ENCODE measurements around the gene KCNK17.
A peak's percentile ranks its signal among the peaks of the same experiment; 100 is the strongest.

The KCNK17 gene

GRCh38 chr6:39335780-39336545 lies 21.7 kb upstream of the KCNK17 start:
- no peak for DNase-seq

GRCh38 chr6:39333644-39334438 lies 19.6 kb upstream of the KCNK17 start:
- no peak for DNase-seq

GRCh38 chr6:39330476-39330875 lies 16.3 kb upstream of the KCNK17 start:
- DNase-seq = peak; percentile 93

DNA sequence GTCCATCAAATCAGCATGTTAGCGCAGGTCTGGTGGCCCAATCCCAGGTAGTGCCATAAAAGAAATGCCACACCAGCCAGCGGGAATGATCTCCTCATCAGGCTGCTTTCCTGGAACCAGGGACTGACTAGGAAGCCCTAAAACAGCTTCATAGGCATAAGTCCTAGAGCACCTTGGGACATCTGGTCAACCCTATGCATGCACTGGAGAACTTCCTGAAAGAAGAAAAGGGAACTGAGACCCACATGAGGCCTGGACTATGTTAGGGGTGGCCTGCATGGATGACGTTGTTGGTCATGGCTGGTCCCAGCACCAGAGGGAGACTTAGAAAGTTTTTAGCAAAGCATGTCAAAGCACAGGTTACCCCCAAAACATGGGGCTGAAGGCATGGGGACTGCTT lies 15.8 kb upstream of the KCNK17 start:
- peak; percentile 37 for DNase-seq

DNA sequence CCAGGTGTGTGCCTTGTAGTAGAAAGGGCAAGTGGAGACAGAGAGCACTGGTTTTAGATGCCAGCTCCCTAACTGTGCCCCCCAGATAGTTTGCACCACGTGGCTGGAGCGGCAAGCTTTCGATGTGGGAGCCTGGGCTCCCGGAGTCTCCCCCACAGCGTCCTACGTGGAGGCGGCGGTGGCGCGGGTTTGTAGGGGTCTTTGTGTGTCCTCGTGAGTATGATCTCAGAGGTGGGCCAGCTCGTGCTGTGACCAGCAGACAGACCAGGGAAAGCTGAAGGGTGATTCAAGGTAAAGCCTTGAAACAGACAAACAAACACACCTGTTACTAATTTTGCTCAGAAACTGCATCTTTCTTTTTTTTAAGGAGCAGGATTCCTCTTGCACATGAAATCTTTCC lies 13.8 kb upstream of the KCNK17 start:
- no peak for DNase-seq

- peak; percentile 33 for DNase-seq
Observed at GRCh38 chr6:39327507-39327906, 13.3 kb upstream of the KCNK17 start.

- no peak for DNase-seq
Observed at GRCh38 chr6:39322306-39322850, 8.2 kb upstream of the KCNK17 start, which contains the start of gene KCNK16. KCNK16 (minus strand) TSS chr6:39322702; CDS start chr6:39322540, 162 bp downstream.

DNA sequence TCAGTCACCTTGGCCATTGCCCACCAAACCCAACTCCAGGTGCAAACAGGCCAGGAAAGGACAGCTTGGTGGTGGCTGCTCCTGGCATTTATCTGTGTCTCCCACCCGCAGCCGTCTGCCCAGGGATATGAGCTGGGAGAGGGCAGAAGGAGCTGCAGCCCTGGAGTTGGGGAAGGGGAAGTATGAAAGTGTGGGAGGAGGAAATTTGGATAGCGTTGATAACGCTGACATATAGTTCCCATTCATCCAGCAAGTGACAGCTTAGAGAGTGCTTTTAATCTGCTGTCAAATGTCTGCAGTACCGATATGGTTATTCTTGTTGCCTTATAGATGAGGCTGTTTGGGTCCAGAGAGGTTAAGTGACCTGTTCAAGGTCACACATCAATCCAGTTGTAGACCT lies 7.5 kb upstream of the KCNK17 start:
- DNase-seq = no peak

DNA sequence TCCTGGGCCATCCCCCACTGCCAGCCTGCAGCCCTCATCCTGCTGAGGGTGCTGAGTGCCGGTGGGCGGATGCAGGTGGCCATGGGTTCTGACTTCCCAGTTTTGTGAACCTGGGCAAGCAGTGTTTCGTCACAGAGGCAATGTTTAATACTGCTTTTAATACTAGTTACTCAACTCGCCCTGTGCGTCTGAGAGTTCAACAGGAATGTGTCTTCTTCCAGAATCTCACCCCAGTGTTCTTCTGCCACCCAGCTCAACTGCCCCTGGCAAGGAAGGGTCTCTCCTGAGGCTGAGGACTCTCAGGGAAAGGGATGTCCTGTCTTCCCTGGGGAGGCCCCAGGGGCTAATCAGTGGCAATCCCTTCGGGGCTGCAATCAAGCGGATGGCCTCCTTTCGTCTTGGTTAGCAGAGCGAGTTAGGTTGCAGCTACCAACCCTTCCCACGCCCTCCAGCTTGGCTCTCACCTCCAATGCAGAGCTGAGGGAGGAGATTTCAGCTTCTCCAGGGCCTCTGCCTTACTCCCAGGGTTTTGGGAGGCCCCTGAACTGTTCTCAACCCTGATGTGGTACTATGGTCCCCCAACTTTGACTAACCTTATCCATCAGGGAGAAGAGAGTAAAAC lies 6.3 kb upstream of the KCNK17 start:
- no peak for DNase-seq

DNA sequence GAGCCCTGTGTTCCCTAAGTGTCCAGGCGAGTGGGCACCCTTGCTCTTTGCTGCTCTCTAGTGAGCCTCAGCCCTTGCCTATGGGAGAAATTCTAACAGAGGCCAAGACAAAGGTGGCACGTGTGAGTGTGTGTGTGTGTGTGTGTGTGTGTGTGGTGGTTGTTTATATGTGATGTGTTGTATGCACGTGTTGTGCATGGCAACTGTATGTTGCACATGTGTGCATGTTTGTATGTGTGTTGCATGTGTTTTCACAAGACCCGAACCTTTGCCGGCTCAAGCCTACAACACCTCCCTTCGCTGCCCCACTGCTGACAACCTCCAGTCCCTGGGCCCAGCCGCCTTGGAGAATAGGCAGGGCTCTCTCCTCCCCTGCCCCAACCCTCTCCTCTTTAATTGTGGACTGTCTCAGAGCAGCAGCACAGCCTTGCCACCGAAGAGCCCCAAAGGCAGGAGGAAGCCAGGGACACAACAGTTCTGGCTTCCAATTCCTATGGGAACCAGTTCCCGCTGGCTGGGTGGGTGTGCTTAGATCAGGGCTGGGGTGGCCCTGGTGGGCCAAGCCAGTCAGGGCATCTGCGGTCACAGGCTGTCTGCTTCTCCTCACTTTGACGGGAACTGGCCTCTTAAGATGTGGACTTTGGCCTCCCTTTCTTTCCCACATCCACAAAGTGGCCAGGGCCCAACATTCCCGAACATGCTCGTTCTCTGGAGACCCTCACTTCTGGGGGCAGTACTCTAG lies 5.6 kb upstream of the KCNK17 start:
- no peak for DNase-seq

GRCh38 chr6:39317256-39317655 lies 3.0 kb upstream of the KCNK17 start:
- DNase-seq = no peak

- no peak for DNase-seq
Observed at GRCh38 chr6:39313526-39314272, 520 bp downstream of the KCNK17 start.

DNA sequence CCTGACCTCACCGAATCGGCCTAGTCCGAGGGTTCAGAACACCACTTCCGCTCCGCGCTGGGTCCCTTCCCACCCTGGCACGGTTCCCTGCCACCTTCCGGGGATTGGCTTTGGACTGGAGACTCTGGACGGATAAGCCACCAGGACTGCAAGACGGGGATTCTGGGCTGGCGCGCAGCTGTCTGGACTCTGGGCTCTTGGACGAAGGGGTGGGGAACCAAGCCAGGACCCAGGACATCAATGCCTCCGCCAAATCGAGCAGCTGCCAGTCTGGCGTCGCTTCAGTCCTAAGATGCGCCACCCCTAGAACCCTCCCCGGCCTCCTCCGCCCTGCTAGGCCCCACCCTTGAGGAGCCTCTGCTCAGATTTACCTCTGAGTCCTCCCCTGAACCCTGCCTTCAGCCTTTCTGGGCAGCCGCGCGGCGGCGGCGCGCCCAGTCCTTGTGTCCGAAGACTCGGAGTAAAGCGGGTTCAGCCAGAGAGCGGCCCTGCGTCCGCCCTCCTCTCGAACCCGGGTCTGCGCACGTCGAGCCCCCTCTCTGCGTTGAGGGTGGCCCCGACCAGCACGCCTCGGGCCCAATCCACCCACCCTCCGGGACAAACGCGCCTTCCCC lies 1.2 kb downstream of the KCNK17 start:
- DNase-seq = peak; percentile 56

- DNase-seq = no peak
Observed at GRCh38 chr6:39310542-39310941, 3.7 kb downstream of the KCNK17 start.

- DNase-seq = peak; percentile 74
Observed at GRCh38 chr6:39309942-39310531, 4.2 kb downstream of the KCNK17 start.

DNA sequence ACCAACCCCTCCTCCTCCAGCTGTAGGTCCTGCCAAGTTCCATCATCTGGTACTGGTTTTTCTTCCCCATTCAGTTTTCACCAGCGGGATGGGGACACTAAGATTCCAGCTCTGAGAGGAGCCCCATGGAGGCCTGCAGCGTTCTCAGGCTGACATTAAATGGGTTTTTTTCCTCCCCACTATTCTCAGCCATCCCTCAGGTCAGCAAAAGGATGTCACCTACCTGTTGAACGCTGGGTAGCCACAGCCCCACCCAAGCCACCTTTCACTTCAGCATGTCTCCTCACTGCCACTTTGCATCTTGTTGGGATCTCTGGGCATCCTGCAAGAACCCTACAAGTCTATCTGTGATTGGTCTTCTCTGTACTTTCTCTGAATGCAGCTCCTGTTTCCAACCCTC lies 6.8 kb downstream of the KCNK17 start:
- DNase-seq = no peak

GRCh38 chr6:39304951-39305350 lies 9.3 kb downstream of the KCNK17 start:
- no peak for DNase-seq

DNA sequence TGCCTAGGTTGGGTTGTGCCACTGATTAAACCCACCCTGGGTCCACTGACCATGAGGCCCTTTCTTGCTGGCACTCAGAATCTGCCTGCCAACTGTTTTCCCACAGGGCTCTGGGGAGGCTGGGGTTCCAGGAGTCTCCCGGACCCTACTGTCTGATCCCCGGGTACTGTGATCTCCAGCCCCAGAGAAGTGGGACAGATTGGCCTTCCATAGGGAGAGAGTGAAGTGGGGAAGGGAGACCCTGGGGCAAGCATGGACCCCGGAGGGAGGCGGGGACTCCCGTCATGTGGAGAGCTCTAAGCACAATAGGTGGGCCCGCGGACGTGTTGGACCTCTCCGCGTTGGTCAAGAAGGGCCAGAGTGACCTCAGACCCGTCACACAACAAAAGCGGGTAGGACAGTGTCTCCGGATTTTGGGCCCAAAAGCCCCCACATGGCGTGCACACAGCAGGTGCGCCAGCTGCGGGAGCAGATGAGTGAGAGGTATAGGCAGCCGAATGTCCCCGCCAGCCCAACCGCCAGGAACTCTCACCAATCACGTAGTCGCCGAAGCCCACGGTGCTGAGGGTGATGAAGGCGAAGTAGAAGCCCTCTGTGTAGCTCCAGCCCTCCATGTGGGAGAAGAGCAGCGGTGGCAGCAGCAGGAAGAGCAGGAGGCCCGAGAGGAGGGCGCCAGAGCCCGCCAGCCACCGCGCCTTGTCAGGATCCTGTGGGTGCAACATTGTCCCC lies 10.6 kb downstream of the KCNK17 start:
- no peak for DNase-seq

- DNase-seq = peak; percentile 22
Observed at GRCh38 chr6:39302669-39303424, 11.4 kb downstream of the KCNK17 start.

DNA sequence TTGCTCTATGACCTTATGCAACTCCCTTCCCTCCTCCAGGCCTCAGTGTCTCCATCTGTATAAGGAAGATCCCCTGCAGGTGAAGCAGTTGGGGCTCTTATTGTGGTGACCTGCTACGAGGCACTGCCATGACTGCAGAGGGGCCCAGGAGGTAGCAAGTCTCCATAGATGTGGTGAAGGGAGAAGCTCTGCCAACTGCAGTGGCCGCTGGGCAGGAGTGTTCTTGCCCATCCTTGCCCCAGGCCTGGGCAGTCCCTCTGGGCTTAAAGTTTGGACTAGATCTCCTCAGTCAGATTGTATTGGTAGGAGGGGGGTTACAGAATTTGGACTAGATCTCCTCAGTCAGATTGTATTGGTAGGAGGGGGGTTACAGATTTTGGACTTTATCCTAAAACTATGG lies 12.2 kb downstream of the KCNK17 start:
- DNase-seq = no peak

Measured in DMS79 treated with DMSO at 0.1 percent for 48 hours (cell line).